Natural killer cell (primary cell): ENCODE results near the gene LCN1. TPM values are rescaled to one million over a fixed set of nuclear protein-coding genes. Genes with fewer than 3 reads are reported as not detected.

ENCODE experiments used
- ATAC-seq, 3 donors: fragments of 150-1000 bp in 2 of 3; fragments of 200-7000 bp in 1 of 3; cut with Tn5 transposase; 1 replicate in 1 of 3; 2 replicates in 2 of 3; pipeline ENCODE4 v1.10.0; 2021; ENCODE audit warnings: mild to moderate bottlenecking in 2 of 3, moderate library complexity in 2 of 3
- DNase-seq, 2 donors: peaks; one replicate each; pipeline versions ENCODE4 v3.0.0 to v3.0.0-alpha.2; 2013 to 2021; ENCODE audit warnings: mixed read lengths in 1 of 2
- H3K27ac ChIP-seq: one replicate; pipeline ENCODE4 v1.5.1; 2013; ENCODE audit warnings: mild to moderate bottlenecking, low read length
- H3K27me3 ChIP-seq: one replicate; pipeline ENCODE4 v1.6.1; 2013; ENCODE audit warnings: low read length; ENCODE audit not compliant: control insufficient read depth, insufficient read depth
- H3K36me3 ChIP-seq: one replicate; pipeline ENCODE4 v1.6.1; 2013; ENCODE audit warnings: low read length; ENCODE audit not compliant: control insufficient read depth, insufficient read depth
- H3K4me1 ChIP-seq: one replicate; pipeline ENCODE4 v1.6.1; 2013; ENCODE audit warnings: low read length; ENCODE audit not compliant: control insufficient read depth, insufficient read depth
- H3K4me3 ChIP-seq: one replicate; pipeline ENCODE4 v1.5.1; 2013; ENCODE audit warnings: low read length
- H3K9me3 ChIP-seq: one replicate; pipeline ENCODE4 v1.6.1; 2013; ENCODE audit warnings: low read length; ENCODE audit not compliant: control insufficient read depth, insufficient read depth
- H3K27ac Mint-ChIP-seq, 2 donors: one replicate each; pipeline ENCODE4 v1.8.0; 2022; ENCODE audit warnings: mild to moderate bottlenecking in 2 of 2, mixed read lengths in 2 of 2, moderate library complexity in 1 of 2
- H3K27me3 Mint-ChIP-seq, 2 donors: one replicate each; pipeline ENCODE4 v1.8.0; 2022; ENCODE audit warnings: low read depth in 2 of 2, mixed read lengths in 2 of 2
- H3K36me3 Mint-ChIP-seq: one replicate; pipeline ENCODE4 v1.8.0; 2022; ENCODE audit warnings: mixed read lengths
- H3K4me1 Mint-ChIP-seq, 2 donors: one replicate each; pipeline ENCODE4 v1.8.0; 2022; ENCODE audit warnings: mixed read lengths in 2 of 2
- H3K4me3 Mint-ChIP-seq: one replicate; pipeline ENCODE4 v1.8.0; 2022; ENCODE audit warnings: mild to moderate bottlenecking, moderate library complexity, mixed read lengths
- H3K9me3 Mint-ChIP-seq, 2 donors: one replicate each; pipeline ENCODE4 v1.8.0; 2022; ENCODE audit warnings: mixed read lengths in 2 of 2
- WGBS: methylation state at CpG from one replicate; pipeline ENCODE4 v1.1.7; 2013; ENCODE audit warnings: missing lambda C conversion rate; ENCODE audit not compliant: insufficient coverage; 5-methylcytosine and 5-hydroxymethylcytosine counted together
- intact Hi-C: fragments of 100-400 bp; cut with micrococcal nuclease; formaldehyde crosslinking; loops from one replicate; pipeline ENCODE4 v1.14.2; 2022
- total RNA-seq, 4 donors: library from RNA; stranded (reverse); fragments of 120-200 nt in 1 of 4; gene quantifications; one replicate each; pipeline versions ENCODE4 v1.2.3 to v1.2.4, GENCODE V29; 2013 to 2022
- TF ChIP-seq, protein P1 (sequence below): fragments of 200-600 bp; IDR thresholded peaks from one replicate; pipeline ENCODE4 v1.8.0; 2022; ENCODE audit warnings: antibody characterized with exemption

The LCN1 gene
- total RNA-seq, 3 donors from 2014 or later (not counting 1 experiment from before 2014, with no cell fraction given) = not detected

DNA sequence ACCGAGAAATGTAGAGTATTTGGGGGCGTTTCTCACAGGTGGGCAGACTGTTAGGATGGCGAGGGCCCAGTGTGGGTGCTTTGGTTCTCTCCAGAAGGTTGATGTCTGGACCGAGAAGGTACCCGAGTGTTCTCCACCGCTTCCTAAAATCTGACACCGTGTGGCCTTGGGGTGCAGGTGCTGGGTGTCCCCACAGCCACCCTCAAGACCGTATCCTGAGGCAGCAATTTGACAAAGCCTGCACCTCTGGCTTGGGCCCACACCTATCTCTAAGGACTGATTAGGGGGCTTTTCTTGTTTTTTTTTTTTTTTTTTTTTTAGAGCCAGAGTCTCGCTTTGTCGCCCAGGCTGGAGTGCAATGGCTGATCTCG is 40.3 kb upstream of the LCN1 start:
- Mint-ChIP-seq H3K4me3 (peak overlapping the region; percentile 61), H3K4me1 (peaks cover 5 to 9% of the 10 kb centered on the region in 2 donors), H3K27me3 (peaks cover 0 to 2% of the 10 kb centered on the region in 2 donors), H3K36me3 (no peaks in the 10 kb centered on the region), H3K27ac (no peak overlapping the region), H3K9me3 (no peaks in the 10 kb centered on the region)
- 39% methylated on average over 11 of the region's 11 CpGs for WGBS
- H3K4me1 ChIP-seq = peaks cover 23% of the 10 kb centered on the region
- H3K27ac ChIP-seq = no peak overlapping the region
- H3K9me3 ChIP-seq = no peaks in the 10 kb centered on the region
- H3K4me3 ChIP-seq = peak overlapping the region; percentile 56
- H3K36me3 ChIP-seq = peaks cover 5% of the 10 kb centered on the region
- ATAC-seq (peak in 2 of 3 donors; percentile 26 to 32), DNase-seq (peak in 1 of 2 donors; percentile 27)
- intact Hi-C loops = no loop called here
- TF ChIP-seq, protein P1, sequence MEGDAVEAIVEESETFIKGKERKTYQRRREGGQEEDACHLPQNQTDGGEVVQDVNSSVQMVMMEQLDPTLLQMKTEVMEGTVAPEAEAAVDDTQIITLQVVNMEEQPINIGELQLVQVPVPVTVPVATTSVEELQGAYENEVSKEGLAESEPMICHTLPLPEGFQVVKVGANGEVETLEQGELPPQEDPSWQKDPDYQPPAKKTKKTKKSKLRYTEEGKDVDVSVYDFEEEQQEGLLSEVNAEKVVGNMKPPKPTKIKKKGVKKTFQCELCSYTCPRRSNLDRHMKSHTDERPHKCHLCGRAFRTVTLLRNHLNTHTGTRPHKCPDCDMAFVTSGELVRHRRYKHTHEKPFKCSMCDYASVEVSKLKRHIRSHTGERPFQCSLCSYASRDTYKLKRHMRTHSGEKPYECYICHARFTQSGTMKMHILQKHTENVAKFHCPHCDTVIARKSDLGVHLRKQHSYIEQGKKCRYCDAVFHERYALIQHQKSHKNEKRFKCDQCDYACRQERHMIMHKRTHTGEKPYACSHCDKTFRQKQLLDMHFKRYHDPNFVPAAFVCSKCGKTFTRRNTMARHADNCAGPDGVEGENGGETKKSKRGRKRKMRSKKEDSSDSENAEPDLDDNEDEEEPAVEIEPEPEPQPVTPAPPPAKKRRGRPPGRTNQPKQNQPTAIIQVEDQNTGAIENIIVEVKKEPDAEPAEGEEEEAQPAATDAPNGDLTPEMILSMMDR = no peak
- H3K27me3 ChIP-seq = no peaks in the 10 kb centered on the region

DNA sequence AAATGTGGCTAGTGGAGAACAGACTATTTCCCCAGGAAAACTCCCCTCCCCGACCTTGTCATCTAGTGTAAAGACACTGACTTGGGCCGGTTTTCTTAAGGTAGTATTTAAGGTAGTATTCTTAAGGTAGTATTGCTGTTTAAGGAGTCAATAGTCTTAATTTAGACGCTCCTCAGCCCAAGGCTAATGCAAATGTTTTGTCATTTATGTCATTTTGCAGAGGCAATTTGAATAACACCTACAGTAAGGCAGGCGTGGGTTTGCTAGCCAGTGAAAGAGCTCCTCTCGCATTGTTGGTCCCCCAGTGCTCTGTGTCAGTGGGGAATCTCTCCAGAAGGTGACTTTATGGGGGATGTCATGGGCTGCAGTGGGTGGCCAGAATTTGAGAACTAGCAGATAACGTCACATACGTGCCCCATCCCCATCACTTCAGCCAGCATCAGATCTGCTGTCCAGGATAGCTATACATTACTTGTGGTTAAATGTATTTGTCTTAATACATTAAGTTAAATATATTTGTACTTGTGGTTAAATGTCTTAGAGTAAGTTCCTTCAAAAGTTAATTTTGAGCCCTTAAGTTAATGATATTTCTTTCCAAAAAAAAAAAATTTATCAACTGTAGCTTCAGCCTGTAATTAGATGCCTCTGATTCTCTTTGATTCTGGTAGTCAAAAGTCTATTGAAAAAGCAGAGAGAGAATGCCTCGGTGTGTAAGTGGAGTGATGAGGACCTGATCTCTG is 39.1 kb upstream of the LCN1 start:
- H3K4me3 ChIP-seq = no peak overlapping the region
- intact Hi-C loops = no loop called here
- H3K9me3 ChIP-seq = no peaks in the 10 kb centered on the region
- DNase-seq = no peak
- Mint-ChIP-seq H3K27me3 (peaks cover 0 to 2% of the 10 kb centered on the region in 2 donors), H3K4me3 (peak overlapping the region; percentile 58), H3K36me3 (no peaks in the 10 kb centered on the region), H3K4me1 (peaks cover 5 to 9% of the 10 kb centered on the region in 2 donors), H3K9me3 (no peaks in the 10 kb centered on the region), H3K27ac (no peak overlapping the region)
- no peaks in the 10 kb centered on the region for H3K27me3 ChIP-seq
- 78% methylated on average over 5 of the region's 8 CpGs for WGBS
- H3K27ac ChIP-seq = no peak overlapping the region
- ATAC-seq = no peak
- TF ChIP-seq, protein P1 = no peak
- peaks cover 23% of the 10 kb centered on the region for H3K4me1 ChIP-seq
- peaks cover 5% of the 10 kb centered on the region for H3K36me3 ChIP-seq

DNA sequence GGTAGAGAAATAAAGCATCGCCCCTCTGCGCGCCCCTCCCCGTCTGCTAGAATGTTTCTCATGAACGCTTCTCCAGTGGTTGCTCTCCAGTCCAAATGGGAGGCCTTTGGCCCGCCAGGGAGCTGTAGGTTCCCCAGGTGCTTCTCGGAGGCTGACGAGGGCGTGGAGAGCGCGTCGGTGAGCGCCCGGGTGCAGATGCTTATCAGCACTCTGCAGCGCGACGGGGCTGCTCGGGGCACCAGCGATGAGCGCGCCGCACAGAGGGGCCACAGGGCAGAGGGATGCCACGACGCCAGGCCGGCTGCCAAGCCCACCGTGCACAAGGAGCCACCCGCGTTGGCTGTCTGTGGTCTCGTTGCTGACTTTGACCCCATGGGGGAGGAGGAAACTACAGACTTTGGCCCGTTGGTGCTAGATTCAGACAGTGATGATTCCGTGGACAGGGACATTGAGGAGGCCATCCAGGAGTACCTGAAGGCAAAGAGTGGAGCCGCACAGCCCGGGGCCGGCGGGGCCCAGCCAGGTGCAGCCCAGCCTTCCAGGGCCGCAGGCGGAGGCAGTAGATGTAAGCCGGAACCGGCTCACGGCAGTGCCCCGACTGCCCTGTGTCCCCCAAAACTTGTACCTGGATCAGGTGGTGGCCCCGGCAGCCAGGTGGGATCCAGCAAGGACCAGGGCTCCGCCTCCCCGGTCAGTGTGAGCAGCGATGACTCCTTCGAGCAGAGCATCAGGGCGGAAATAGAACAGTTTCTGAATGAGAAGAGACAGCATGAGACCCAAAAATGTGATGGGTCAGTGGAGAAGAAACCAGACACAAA is 36.6 kb upstream of the LCN1 start:
- no peak overlapping the region for H3K4me3 Mint-ChIP-seq
- ATAC-seq = no peak
- peaks cover 18% of the 10 kb centered on the region for H3K4me1 ChIP-seq
- H3K36me3 Mint-ChIP-seq = no peaks in the 10 kb centered on the region
- no peaks in the 10 kb centered on the region for H3K9me3 Mint-ChIP-seq
- no peaks in the 10 kb centered on the region for H3K9me3 ChIP-seq
- intact Hi-C loops = no loop called here
- TF ChIP-seq, protein P1 = no peak
- H3K36me3 ChIP-seq = peaks cover 5% of the 10 kb centered on the region
- H3K27ac Mint-ChIP-seq = no peak overlapping the region
- DNase-seq = no peak
- no peaks in the 10 kb centered on the region for H3K27me3 ChIP-seq
- H3K4me1 Mint-ChIP-seq = peaks cover 0 to 4% of the 10 kb centered on the region in 2 donors
- H3K4me3 ChIP-seq = no peak overlapping the region
- no peak overlapping the region for H3K27ac ChIP-seq
- 95% methylated on average over 47 of the region's 47 CpGs for WGBS
- H3K27me3 Mint-ChIP-seq = no peaks in the 10 kb centered on the region
